ENCODE measurements around the gene ALOXE3.

Gene ALOXE3

DNA sequence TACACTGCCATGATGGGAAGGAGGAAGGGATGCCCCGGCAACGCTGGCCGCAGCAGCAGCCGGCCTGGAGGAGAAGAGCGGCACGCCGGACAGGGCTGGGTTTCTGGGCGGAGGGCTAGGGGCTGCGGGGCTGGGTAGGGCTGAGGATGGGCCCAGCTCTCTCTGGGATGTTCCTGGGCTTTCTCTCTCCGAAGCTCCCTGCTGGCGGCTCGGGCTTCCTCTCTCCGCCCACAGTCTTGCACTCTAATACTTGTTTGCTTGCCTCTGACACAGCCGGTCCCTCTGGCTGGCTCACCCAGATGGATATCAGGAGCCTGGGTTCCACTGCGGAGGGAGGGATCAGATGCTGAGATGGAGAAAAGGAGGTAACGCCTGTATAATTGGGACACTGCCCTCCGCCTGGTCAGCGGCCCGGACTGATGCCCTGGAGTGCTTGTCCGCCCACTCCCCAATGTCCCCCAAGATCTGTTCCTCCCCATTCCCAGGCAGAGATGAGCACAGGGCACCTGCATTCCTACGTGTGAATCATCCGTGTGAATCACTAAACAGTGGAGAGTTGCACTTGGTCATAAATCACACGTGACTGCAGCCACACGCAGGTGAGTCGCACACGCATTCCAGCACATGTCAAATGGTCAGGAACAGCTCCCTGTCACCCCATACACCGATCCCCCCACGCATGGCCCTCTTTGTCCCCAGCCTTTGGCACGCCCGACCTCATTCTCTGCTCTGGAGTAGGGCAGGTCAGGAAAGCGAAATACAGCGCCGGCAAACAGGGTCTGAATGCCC is at the start of gene ALOXE3:
Gene ALOXE3, minus strand, starts transcription at position 535 of the 789 bp plus-strand sequence. Its CDS starts 524 bp downstream, at position 11.
- H3K27ac ChIP-seq (ENCODE audit: low read depth, low read length): no peak within 1 kb of the TSS
- H3K36me3 ChIP-seq (ENCODE audit: control insufficient read depth in 1 of 2, insufficient read depth in 2 of 2, low read length in 2 of 2): no peaks in the 10 kb centered on the region
- H3K4me3 ChIP-seq (ENCODE audit: low read depth in 1 of 2, low read length in 2 of 2): peak within 1 kb of the TSS; percentile 80 to 82
- H3K9me3 ChIP-seq (ENCODE audit: control insufficient read depth in 1 of 2, low read length in 2 of 2): no peaks in the 10 kb centered on the region
- peaks cover 35 to 49% of the 10 kb centered on the region in 2 donors for H3K4me1 ChIP-seq (ENCODE audit: control insufficient read depth in 1 of 2, insufficient read depth in 2 of 2, low read length in 2 of 2)
- H3K9ac ChIP-seq (ENCODE audit: low read depth in 1 of 2, low read length in 2 of 2): peak within 1 kb of the TSS; percentile 63 to 89
- peaks cover 53% of the 10 kb centered on the region in 2 donors for H3K27me3 ChIP-seq (ENCODE audit: control insufficient read depth in 1 of 2, insufficient read depth in 2 of 2, low read length in 2 of 2)

DNA sequence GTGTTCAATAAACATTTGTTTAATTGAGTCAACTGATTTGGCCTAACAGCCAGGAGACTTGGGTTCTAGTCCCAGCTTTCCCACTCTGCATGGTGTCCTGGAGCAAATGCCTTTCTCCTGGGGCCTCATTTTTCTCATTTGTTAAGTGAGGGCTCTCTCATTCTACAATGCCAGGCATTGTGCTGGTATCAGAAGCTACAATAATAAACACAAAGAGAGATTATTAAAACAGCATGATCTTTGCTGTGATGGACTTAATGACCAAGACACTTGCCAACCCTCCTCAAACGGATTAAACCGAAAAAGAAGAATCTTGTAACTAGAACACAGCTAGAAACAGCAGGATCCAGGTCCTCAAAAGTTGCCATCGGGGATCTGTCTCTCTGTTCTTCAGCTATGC is 49.2 kb upstream of the ALOXE3 start:
- H3K27ac ChIP-seq (ENCODE audit: low read depth, low read length): no peak overlapping the region
- H3K4me1 ChIP-seq (ENCODE audit: control insufficient read depth in 1 of 2, insufficient read depth in 2 of 2, low read length in 2 of 2): peaks cover 15 to 18% of the 10 kb centered on the region in 2 donors
- peak overlapping the region in 1 of 2 donors; percentile 4 for H3K9ac ChIP-seq (ENCODE audit: low read depth in 1 of 2, low read length in 2 of 2)
- no peaks in the 10 kb centered on the region for H3K27me3 ChIP-seq (ENCODE audit: control insufficient read depth in 1 of 2, insufficient read depth in 2 of 2, low read length in 2 of 2)
- no peaks in the 10 kb centered on the region for H3K36me3 ChIP-seq (ENCODE audit: control insufficient read depth in 1 of 2, insufficient read depth in 2 of 2, low read length in 2 of 2)
- no peak overlapping the region for H3K4me3 ChIP-seq (ENCODE audit: low read depth in 1 of 2, low read length in 2 of 2)
- no peaks in the 10 kb centered on the region for H3K9me3 ChIP-seq (ENCODE audit: control insufficient read depth in 1 of 2, low read length in 2 of 2)

DNA sequence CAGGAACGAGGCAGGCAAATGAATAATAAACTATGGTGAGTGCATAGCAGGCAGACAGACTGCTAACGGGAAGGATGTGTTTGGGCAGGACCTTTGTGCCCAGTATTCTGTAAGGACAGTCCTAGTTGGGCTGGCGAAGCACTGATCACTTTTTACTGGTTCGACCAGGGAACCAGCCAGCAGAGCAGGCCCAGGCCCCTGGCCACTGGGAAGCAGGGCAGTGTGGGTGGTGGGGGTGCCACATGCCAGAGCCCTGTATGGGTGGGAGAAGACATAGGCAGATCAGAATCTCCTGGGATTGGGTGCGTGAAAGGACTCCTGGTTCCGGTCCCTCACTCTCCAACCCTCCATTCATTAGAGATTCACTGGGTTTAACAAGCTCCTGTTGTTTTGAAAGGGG is 48.4 kb upstream of the ALOXE3 start:
- H3K27me3 ChIP-seq (ENCODE audit: control insufficient read depth in 1 of 2, insufficient read depth in 2 of 2, low read length in 2 of 2): no peaks in the 10 kb centered on the region
- H3K4me3 ChIP-seq (ENCODE audit: low read depth in 1 of 2, low read length in 2 of 2): no peak overlapping the region
- H3K9me3 ChIP-seq (ENCODE audit: control insufficient read depth in 1 of 2, low read length in 2 of 2): no peaks in the 10 kb centered on the region
- no peak overlapping the region for H3K9ac ChIP-seq (ENCODE audit: low read depth in 1 of 2, low read length in 2 of 2)
- no peak overlapping the region for H3K27ac ChIP-seq (ENCODE audit: low read depth, low read length)
- H3K4me1 ChIP-seq (ENCODE audit: control insufficient read depth in 1 of 2, insufficient read depth in 2 of 2, low read length in 2 of 2): peaks cover 19 to 22% of the 10 kb centered on the region in 2 donors
- peaks cover 0 to under 1% of the 10 kb centered on the region in 2 donors for H3K36me3 ChIP-seq (ENCODE audit: control insufficient read depth in 1 of 2, insufficient read depth in 2 of 2, low read length in 2 of 2)

DNA sequence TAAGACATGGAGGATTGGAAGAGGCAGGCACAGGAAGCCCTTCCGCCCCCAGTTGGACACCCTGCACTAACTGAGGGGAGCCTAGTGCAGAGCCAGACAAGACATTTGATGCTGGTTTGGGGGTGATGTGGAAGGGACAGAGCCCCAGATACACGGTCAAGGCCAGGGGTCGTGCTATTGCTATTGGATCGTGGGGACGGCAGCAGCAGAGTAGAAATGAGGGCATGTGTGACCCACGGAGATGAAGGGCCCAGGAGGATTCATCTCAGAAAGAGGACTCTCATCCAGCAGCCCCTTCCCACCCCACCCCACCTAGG is 46.5 kb upstream of the ALOXE3 start:
- Histone ChIP-seq H3K27ac (ENCODE audit: low read depth, low read length) (no peak overlapping the region), H3K36me3 (ENCODE audit: control insufficient read depth in 1 of 2, insufficient read depth in 2 of 2, low read length in 2 of 2) (peaks cover 10 to 14% of the 10 kb centered on the region in 2 donors), H3K9me3 (ENCODE audit: control insufficient read depth in 1 of 2, low read length in 2 of 2) (no peaks in the 10 kb centered on the region), H3K4me3 (ENCODE audit: low read depth in 1 of 2, low read length in 2 of 2) (no peak overlapping the region), H3K27me3 (ENCODE audit: control insufficient read depth in 1 of 2, insufficient read depth in 2 of 2, low read length in 2 of 2) (no peaks in the 10 kb centered on the region), H3K4me1 (ENCODE audit: control insufficient read depth in 1 of 2, insufficient read depth in 2 of 2, low read length in 2 of 2) (peaks cover 31 to 33% of the 10 kb centered on the region in 2 donors), H3K9ac (ENCODE audit: low read depth in 1 of 2, low read length in 2 of 2) (peak overlapping the region; percentile 26 to 41)

DNA sequence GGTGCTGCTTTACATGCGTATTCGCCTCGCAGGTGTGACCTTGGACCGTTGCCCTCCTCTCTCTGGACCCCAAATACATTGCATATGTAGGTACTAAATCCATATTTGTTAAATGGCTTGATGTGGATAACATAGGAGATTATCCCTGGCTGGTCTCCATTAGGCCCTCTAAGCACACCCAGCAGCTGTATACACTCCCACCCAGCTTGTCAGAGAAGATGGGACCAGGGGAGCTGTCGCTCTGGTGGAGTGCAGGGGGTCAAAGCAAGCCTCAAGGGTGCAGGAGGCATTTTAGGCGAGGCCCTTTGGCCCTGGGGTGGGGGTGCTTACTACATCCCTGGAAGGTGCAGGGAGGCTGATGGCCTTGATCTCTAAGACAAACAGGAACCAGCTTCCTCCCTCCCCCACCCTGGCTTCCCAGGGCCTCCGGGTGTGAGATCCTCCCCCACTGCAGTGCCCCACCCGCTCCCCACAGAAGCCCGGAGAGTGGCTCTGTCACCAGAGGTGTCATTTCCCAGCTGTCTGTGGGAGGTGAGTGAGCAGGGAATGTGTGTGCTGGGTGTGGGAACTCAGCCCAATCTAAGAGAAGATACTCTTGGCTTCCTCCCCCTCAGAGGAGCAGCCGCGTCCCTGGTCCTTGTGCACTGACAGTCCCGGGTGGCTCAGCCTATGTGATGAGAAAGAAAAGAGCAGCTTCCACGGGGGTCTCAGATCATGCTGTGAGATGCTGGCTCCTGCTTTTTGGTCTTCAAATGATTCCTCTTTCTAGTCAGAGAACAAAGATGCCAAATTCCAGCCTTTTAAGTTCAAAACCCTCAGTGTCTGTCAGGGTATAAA is 45.9 kb upstream of the ALOXE3 start:
- H3K4me1 ChIP-seq (ENCODE audit: control insufficient read depth in 1 of 2, insufficient read depth in 2 of 2, low read length in 2 of 2): peaks cover 33 to 36% of the 10 kb centered on the region in 2 donors
- no peaks in the 10 kb centered on the region for H3K27me3 ChIP-seq (ENCODE audit: control insufficient read depth in 1 of 2, insufficient read depth in 2 of 2, low read length in 2 of 2)
- H3K9ac ChIP-seq (ENCODE audit: low read depth in 1 of 2, low read length in 2 of 2): peak overlapping the region; percentile 26 to 79
- peak overlapping the region in 1 of 2 donors; percentile 74 for H3K4me3 ChIP-seq (ENCODE audit: low read depth in 1 of 2, low read length in 2 of 2)
- H3K36me3 ChIP-seq (ENCODE audit: control insufficient read depth in 1 of 2, insufficient read depth in 2 of 2, low read length in 2 of 2): peaks cover 14 to 19% of the 10 kb centered on the region in 2 donors
- H3K27ac ChIP-seq (ENCODE audit: low read depth, low read length): peak overlapping the region; percentile 83
- H3K9me3 ChIP-seq (ENCODE audit: control insufficient read depth in 1 of 2, low read length in 2 of 2): no peaks in the 10 kb centered on the region

DNA sequence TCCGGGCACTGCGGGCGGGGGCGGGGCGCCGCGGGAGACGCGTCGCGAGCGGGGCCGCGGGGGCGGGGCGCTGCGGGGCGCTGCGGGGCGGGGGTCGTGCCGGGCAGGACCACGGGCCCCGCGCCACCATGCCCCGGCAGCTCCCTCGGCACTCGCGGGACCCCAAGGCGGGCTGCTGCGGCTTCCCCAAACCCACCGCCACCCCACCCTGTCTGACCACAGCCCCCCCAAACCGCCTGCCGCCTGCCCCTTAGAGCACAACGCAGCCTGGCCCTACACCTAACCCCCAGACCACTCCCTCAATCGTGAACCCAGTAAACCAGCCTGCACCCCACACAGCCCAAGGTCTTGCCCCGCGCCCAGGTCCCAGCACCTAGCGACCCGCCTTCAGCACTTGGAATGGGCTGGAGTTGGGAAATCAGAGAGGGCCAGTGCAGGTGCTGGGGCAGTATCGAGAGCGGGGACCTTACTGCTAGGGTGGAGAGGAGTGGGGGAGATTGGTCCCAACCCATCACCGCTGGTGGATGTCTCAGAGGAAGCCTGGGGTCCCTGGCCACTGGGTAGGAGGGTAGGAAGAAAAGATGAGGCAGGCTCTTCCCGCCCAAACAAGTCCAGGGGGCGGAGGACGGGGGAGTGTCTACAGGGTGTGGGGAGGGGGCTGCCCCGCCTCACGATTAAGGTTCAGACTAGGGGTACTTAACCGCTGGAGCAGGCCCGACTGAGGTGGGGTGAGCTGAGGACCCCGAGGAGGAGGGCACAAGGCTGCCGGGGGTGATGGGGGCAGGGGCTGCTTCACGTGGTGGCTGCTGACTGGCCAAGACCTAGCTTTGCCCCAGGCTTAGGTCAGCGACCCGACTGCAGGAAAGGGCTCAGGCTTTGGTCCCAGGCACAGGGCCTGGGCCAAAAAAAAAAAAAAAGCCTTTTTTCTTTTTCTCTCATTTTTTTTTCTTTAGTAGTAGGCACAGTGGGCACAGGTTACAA is 45.0 kb upstream of the ALOXE3 start:
- Histone ChIP-seq H3K4me3 (ENCODE audit: low read depth in 1 of 2, low read length in 2 of 2) (peak overlapping the region; percentile 71 to 74), H3K36me3 (ENCODE audit: control insufficient read depth in 1 of 2, insufficient read depth in 2 of 2, low read length in 2 of 2) (peaks cover 14 to 19% of the 10 kb centered on the region in 2 donors), H3K9ac (ENCODE audit: low read depth in 1 of 2, low read length in 2 of 2) (peak overlapping the region; percentile 79 to 93), H3K27ac (ENCODE audit: low read depth, low read length) (peak overlapping the region; percentile 94), H3K27me3 (ENCODE audit: control insufficient read depth in 1 of 2, insufficient read depth in 2 of 2, low read length in 2 of 2) (no peaks in the 10 kb centered on the region), H3K9me3 (ENCODE audit: control insufficient read depth in 1 of 2, low read length in 2 of 2) (no peaks in the 10 kb centered on the region), H3K4me1 (ENCODE audit: control insufficient read depth in 1 of 2, insufficient read depth in 2 of 2, low read length in 2 of 2) (peaks cover 38 to 40% of the 10 kb centered on the region in 2 donors)

DNA sequence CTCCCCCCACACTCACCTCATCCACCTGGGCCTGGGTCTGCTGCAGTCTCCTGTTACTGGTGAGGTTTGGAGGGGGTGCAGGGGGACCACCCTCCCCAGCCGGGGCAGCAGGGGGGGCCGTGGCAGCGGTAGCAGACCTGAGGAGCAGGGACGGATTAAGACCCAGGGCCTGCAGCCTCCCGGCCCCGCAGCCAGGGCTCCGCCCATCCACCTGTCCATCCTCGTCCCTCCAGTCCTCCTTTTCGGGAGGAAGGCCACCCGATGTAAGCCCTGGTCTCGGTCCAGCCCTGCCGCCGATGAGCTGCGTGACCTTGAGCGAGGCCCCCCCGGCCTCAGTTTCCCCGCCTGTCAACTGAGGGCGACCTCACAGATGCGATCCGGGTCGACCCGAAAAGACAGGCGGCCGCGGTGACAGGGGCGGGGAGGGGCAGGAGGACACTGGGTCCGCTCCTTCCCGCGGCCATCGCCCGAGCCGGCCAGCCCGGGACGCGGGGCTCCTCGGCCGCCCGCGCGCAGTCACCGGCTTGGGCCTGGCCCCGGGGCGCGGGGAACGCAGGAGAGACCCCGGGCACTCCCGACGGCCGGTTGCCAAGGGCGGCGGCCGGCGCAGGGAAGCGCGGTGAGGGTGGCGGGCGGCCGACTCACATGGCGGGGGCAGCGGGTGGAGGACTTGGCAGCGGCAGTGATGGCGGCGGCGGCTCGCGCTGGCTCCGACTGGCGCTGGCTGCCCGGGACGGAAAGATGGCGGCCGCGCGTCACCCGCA is 44.1 kb upstream of the ALOXE3 start, which contains the start of gene VAMP2:
Gene VAMP2, minus strand, starts transcription at position 716 of the 764 bp plus-strand sequence. Its CDS starts 69 bp downstream, at position 647.
- H3K36me3 ChIP-seq (ENCODE audit: control insufficient read depth in 1 of 2, insufficient read depth in 2 of 2, low read length in 2 of 2): peaks cover 14 to 19% of the 10 kb centered on the region in 2 donors
- H3K4me3 ChIP-seq (ENCODE audit: low read depth in 1 of 2, low read length in 2 of 2): peak within 1 kb of the TSS; percentile 91 to 94
- H3K27me3 ChIP-seq (ENCODE audit: control insufficient read depth in 1 of 2, insufficient read depth in 2 of 2, low read length in 2 of 2): no peaks in the 10 kb centered on the region
- H3K9ac ChIP-seq (ENCODE audit: low read depth in 1 of 2, low read length in 2 of 2): peak within 1 kb of the TSS; percentile 93 to 98
- peak within 1 kb of the TSS; percentile 94 for H3K27ac ChIP-seq (ENCODE audit: low read depth, low read length)
- H3K4me1 ChIP-seq (ENCODE audit: control insufficient read depth in 1 of 2, insufficient read depth in 2 of 2, low read length in 2 of 2): peaks cover 38 to 40% of the 10 kb centered on the region in 2 donors
- no peaks in the 10 kb centered on the region for H3K9me3 ChIP-seq (ENCODE audit: control insufficient read depth in 1 of 2, low read length in 2 of 2)

DNA sequence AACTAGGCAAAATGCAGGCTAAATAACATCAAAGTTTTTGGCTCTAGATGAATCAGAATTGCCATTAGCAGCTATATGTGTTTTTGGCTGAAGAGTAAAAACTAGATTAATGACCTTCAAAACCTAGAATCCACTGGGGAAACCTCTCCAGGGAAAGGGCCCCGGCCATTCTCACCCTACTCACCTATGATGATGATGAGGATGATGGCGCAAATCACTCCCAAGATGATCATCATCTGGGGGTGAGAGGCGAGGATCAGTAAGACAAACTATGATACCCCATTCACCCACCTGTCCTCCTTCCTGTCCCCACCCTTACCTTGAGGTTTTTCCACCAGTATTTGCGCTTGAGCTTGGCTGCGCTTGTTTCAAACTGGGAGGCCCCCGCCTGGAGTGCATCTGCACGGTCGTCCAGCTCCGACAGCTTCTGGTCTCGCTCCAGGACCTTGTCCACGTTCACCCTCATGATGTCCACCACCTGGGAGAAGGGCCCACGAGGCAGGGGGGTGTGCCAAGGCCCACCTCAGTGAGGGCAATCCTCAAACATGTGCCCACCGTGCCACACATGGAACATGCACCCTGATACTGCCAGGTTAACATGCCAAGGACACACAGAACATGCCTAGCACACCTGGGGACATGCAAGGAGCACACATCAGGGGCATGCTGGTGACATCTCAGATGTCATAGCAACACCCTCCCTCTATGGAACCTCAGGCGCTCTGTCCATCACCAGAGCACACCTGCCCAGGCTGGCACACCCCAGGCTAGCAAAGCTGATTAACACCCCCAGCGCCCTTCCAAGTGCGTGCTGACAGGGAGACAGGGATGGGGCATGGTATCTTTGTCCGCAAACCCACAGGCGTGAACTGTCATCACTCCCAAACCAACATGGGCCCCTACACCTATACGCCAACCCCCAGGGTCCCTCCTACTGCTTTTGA is 43.2 kb upstream of the ALOXE3 start:
- H3K36me3 ChIP-seq (ENCODE audit: control insufficient read depth in 1 of 2, insufficient read depth in 2 of 2, low read length in 2 of 2): peaks cover 14 to 19% of the 10 kb centered on the region in 2 donors
- H3K27ac ChIP-seq (ENCODE audit: low read depth, low read length): peak overlapping the region; percentile 94
- no peaks in the 10 kb centered on the region for H3K27me3 ChIP-seq (ENCODE audit: control insufficient read depth in 1 of 2, insufficient read depth in 2 of 2, low read length in 2 of 2)
- peak overlapping the region; percentile 93 to 98 for H3K9ac ChIP-seq (ENCODE audit: low read depth in 1 of 2, low read length in 2 of 2)
- peaks cover 40 to 44% of the 10 kb centered on the region in 2 donors for H3K4me1 ChIP-seq (ENCODE audit: control insufficient read depth in 1 of 2, insufficient read depth in 2 of 2, low read length in 2 of 2)
- peak overlapping the region; percentile 91 to 94 for H3K4me3 ChIP-seq (ENCODE audit: low read depth in 1 of 2, low read length in 2 of 2)
- H3K9me3 ChIP-seq (ENCODE audit: control insufficient read depth in 1 of 2, low read length in 2 of 2): no peaks in the 10 kb centered on the region

Data from duodenal mucosa (tissue), 2 donors.